Iris pigment epithelial cell (primary cell): ENCODE data around the gene ANXA3.
"Not testable (repeated sequence)": the region's sequence is repeated elsewhere in the genome, so short reads cannot be mapped to it uniquely, and the experiment has no call there.

Experiments used
- DNase-seq: peaks from one replicate; pipeline ENCODE4 v3.0.0-alpha.2; 2011; ENCODE audit warnings: low read depth

Gene ANXA3

GRCh38 chr4:78571804-78572203, 20.2 kb downstream of the ANXA3 start:
- no peak for DNase-seq

- DNase-seq = no peak
Observed at GRCh38 chr4:78578674-78579425, 27.3 kb downstream of the ANXA3 start.

DNA sequence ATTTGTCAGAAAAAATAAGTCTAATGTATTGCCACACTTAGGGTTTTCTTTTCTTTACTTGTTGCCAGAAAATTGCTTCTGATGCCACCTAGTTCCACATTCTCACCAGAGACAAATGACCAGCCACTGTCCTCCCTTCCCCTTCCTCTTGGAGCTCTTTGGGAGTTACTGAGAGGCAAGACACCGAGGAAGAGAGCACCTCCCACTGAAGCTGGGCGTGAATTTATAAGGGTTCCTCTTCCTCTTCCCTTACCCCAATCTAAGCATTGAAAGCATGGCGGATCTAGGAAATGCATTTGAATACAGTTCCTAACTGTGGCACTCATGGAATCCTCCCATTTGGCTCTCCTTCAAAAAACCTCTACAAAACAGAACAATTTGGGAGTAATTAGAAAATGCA, 30.0 kb downstream of the ANXA3 start:
- DNase-seq = no peak

GRCh38 chr4:78584863-78585547, 33.4 kb downstream of the ANXA3 start:
- DNase-seq = peak; percentile 71

GRCh38 chr4:78585633-78586032, 34.1 kb downstream of the ANXA3 start:
- DNase-seq = peak; percentile 61

GRCh38 chr4:78588894-78589545, 37.5 kb downstream of the ANXA3 start:
- peak; percentile 53 for DNase-seq

DNA sequence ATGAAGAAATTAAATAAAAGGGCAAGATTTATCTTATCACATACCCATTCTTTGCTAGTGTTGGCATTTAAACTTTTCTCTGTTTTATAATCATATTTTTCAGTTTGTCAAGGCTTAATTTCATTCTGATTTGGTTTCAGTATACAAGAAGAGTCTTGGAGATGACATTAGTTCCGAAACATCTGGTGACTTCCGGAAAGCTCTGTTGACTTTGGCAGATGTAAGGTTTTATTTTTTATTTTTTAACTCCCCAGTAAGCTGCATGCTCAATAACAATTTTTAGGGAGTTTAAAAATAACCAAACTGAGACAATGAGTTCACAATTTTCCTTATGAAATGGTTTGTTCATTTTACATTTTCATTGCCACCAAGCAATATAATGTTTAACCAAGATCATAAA, 39.8 kb downstream of the ANXA3 start:
- DNase-seq = no peak

DNA sequence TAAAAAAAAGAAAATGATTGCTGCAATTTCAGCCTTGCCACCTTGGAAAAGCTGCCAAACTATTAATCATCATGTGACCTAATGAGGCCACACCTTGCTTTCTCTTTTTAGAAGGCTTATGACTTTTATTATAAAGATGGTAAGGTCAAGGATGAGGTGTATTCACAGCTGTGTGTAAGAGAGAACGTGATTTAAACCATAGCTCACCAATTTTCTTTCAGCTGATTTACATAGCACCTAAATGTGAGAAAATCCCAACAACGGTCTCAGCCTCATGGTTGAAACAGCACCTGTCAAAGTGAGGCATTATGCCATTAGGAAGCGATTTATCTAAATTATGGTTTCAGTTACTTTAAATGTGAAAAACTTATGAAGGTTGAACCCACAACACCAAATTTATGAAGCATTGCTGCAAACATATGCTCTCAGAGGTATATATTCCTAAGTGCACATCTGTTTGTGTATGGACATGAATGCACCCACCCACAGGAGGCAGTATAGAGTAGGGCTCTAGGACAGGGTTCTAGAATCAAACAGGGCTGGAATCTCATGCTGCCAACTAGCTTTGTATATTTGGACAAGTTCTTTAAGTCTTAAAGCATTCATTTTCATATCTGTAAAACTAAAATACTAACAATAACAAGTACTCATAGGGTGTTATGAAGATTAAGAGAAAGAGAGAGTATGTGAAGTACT, 40.7 kb downstream of the ANXA3 start:
- DNase-seq = no peak

DNA sequence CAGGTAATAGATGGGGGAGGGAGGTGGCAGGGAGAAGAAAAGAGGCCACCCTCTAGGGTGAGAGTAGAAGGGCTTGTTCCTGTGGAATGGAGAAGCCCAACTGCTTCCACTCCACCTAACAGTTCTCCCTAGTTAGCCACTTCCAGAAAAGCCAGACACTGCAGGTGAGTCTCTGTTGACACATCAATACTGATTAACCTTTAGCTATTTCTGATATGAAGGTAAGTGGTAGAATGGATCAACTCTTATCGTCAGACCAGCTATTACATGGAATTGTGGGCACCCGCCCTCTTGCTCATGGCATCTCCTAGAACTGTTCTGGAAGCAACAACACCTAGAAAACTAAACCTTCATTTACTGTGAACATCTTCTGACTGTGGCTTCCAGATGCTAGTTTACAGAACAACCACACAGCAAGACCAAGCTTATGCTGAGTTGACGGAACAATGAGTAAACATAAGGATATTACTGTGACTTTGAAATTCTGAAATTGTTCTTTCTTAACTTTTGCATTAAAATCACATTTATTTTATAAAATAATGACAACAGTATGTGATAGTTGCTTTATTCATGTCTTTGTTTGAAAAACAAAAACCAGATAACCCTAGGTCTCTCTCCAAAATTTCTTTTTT, 44.7 kb downstream of the ANXA3 start:
- DNase-seq = no peak

DNA sequence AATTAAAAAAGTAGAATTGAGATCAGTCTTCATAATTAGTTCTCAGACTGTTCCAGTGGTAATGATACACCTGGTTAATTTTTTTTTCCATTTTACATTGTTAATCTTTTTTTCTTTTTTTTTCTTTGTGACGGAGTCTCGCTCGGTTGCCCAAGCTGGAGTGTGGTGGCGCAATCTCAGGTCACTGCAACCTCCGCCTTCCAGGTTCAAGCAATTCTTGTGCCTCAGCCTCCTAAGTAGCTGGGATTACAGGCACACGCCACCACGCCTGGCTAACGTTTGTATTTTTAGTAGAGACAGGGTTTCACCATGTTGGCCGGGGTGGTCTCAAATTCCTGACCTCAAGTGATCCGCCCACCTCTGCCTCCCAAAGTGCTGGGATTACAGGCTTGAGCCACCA, 46.9 kb downstream of the ANXA3 start:
- not testable (repeated sequence) for DNase-seq

- DNase-seq = no peak
Observed at GRCh38 chr4:78599147-78599546, 47.6 kb downstream of the ANXA3 start.

DNA sequence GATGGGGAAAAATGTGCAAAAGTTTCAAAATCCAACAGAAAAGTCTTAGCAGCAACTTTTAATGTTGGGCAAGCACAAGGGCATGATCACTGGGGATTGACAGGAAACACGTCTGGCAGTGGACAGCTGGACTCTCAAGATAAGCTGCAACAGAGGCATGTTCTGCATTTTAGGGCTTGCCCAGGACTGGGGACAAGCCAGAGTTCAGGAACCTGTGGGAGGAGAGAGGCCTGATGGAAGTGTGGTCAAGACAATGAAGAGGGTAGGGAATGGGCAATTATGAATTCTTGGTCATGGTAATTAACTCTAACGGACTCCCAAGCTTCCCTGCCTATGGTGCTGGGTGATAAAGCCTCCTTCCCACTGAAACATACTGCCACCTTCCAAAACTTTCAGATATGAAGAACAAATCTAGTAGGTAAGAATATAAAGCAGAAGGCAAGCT, 48.4 kb downstream of the ANXA3 start:
- no peak for DNase-seq

GRCh38 chr4:78601013-78601412, 49.4 kb downstream of the ANXA3 start:
- DNase-seq = no peak

GRCh38 chr4:78602334-78602733, 50.8 kb downstream of the ANXA3 start:
- no peak for DNase-seq

- DNase-seq = no peak
Observed at GRCh38 chr4:78603384-78603783, 51.8 kb downstream of the ANXA3 start.

GRCh38 chr4:78604988-78605387, 53.4 kb downstream of the ANXA3 start:
- no peak for DNase-seq

DNA sequence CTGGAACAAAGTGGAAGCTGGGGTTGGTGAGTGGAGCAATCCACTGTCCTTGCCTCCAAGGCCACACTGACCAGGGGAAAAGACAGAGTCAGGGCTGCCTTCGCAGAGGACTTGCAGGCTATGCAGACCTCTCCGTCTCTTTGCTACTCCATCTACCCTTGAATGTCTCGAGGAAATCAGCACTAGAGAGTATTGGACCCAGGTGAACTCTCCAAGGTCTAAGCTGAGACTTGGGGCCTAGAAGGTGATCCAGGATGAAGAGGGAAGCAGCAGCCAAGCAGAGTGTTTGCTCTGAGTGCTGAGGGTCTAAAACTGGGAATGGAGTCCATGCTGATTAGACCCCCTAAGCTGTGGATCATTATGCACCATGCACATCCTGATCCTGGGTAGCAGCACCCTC, 54.5 kb downstream of the ANXA3 start:
- no peak for DNase-seq

DNA sequence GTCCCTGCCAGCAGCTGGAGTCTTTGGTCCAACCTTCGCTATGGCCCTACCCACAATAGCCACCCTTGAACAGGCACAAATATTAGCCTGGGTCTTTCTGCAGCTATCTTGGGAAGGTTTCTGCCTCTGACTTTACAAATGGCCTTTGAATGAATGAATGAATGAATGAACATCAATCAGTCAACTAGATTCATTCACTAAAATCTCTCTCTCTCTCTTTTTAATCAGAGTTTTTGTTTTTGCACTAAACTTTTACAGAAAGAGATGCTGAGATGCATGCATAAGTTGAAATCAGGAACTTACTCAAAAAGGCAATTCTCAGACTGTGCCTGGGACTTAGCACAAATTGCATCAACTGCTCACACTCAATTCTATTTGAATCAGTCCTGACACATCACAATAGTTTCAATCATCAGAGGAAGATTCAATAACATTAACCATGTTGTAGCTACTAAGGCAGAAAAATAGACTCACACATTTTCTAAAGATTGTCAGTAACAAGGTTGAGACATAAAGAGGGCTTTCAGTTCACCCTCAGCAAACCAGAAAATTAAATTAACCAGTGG, 55.0 kb downstream of the ANXA3 start:
- no peak for DNase-seq

- no peak for DNase-seq
Observed at GRCh38 chr4:78608684-78609083, 57.1 kb downstream of the ANXA3 start.

GRCh38 chr4:78609580-78609979, 58.0 kb downstream of the ANXA3 start:
- DNase-seq = no peak

GRCh38 chr4:78610546-78611214, 59.1 kb downstream of the ANXA3 start:
- peak; percentile 81 for DNase-seq
